Thoracic aorta (tissue), 2 donors: ENCODE results near the gene PPP2R5C. TPM values are rescaled to one million over a fixed set of nuclear protein-coding genes. Genes with fewer than 3 reads are reported as not detected.

ENCODE experiments used
- ATAC-seq: fragments of 150-250 bp; one replicate; pipeline ENCODE4 v1.8.0; 2017; ENCODE audit warnings: low read depth; ENCODE audit not compliant: insufficient number of reproducible peaks, low FRiP score
- DNase-seq: peaks from one replicate; pipeline ENCODE4 v3.0.0-alpha.2; 2020; ENCODE audit warnings: low spot score
- H3K27ac ChIP-seq, 2 donors: fragments of 200-600 bp; sonication (generic); 1 replicate in 1 of 2; 2 replicates in 1 of 2; pipeline ENCODE4 v1.5.1; 2016; ENCODE audit warnings: mild to moderate bottlenecking in 2 of 2, moderate library complexity in 2 of 2
- H3K27me3 ChIP-seq: fragments of 200-600 bp; sonication (generic); replicated peaks from 2 replicates; pipeline ENCODE4 v1.6.0; 2016; ENCODE audit warnings: mild to moderate bottlenecking; ENCODE audit not compliant: insufficient read depth
- H3K36me3 ChIP-seq: fragments of 200-600 bp; sonication (generic); one replicate; pipeline ENCODE4 v1.5.1; 2016
- H3K4me1 ChIP-seq, 2 donors: fragments of 200-600 bp; sonication (generic); 1 replicate in 1 of 2; 2 replicates in 1 of 2; pipeline versions ENCODE4 v1.5.1 to v1.6.0; 2016; ENCODE audit warnings: low read depth in 2 of 2, mild to moderate bottlenecking in 1 of 2; ENCODE audit not compliant: control insufficient read depth in 1 of 2
- H3K4me3 ChIP-seq: fragments of 200-600 bp; sonication (generic); 2 replicates; pipeline ENCODE4 v1.5.1; 2016; ENCODE audit warnings: mild to moderate bottlenecking
- H3K9me3 ChIP-seq: fragments of 200-600 bp; sonication (generic); 2 replicates; pipeline ENCODE4 v1.5.1; 2016
- CTCF ChIP-seq: fragments of 200-600 bp; sonication (generic); IDR thresholded peaks from one replicate; pipeline ENCODE4 v1.5.1; 2019; ENCODE audit warnings: antibody characterized with exemption
- total RNA-seq, 2 donors: library from RNA; depleted of rRNA; stranded (reverse); fragments of >200 nt; gene quantifications; one replicate each; pipeline versions ENCODE4 v1.1.0 to v1.2.3, GENCODE V29; 2016

PPP2R5C gene
- total RNA-seq, 2 donors from 2014 or later: 97.2 to 341 TPM

- ATAC-seq (no peak), DNase-seq (no peak)
- no peaks in the 10 kb centered on the region for H3K9me3 ChIP-seq
- no peak for TF ChIP-seq CTCF
- no peak overlapping the region for H3K4me3 ChIP-seq
- H3K27me3 ChIP-seq: no peaks in the 10 kb centered on the region
- H3K27ac ChIP-seq: no peak overlapping the region
- no peaks in the 10 kb centered on the region for H3K36me3 ChIP-seq
- H3K4me1 ChIP-seq: peaks cover 2 to 13% of the 10 kb centered on the region in 2 donors
These were observed 56.0 kb downstream of the PPP2R5C start for GRCh38 chr14:101817501-101818001.

- H3K27ac ChIP-seq: peak overlapping the region in 1 of 2 donors; percentile 12
- TF ChIP-seq CTCF: no peak
- H3K4me1 ChIP-seq: peaks cover 11 to 19% of the 10 kb centered on the region in 2 donors
These were observed 57.9 kb downstream of the PPP2R5C start for GRCh38 chr14:101819251-101819990.

GRCh38 chr14:101820283-101820798 is 58.8 kb downstream of the PPP2R5C start:
- H3K4me3 ChIP-seq: no peak overlapping the region
- H3K27me3 ChIP-seq: no peaks in the 10 kb centered on the region
- no peak overlapping the region for H3K27ac ChIP-seq
- DNase-seq (no peak), ATAC-seq (no peak)
- no peaks in the 10 kb centered on the region for H3K36me3 ChIP-seq
- TF ChIP-seq CTCF: no peak
- no peaks in the 10 kb centered on the region for H3K9me3 ChIP-seq
- H3K4me1 ChIP-seq: peaks cover 15 to 28% of the 10 kb centered on the region in 2 donors

More at GRCh38 chr14:101819251-101819990, 57.9 kb downstream of the PPP2R5C start:
- DNase-seq (no peak), ATAC-seq (no peak)
- no peak overlapping the region for H3K4me3 ChIP-seq
- H3K27me3 ChIP-seq: no peaks in the 10 kb centered on the region
- no peaks in the 10 kb centered on the region for H3K36me3 ChIP-seq
- H3K9me3 ChIP-seq: no peaks in the 10 kb centered on the region

- H3K27ac ChIP-seq: no peak overlapping the region
- H3K27me3 ChIP-seq: no peaks in the 10 kb centered on the region
- no peak for DNase-seq
- H3K4me1 ChIP-seq: peaks cover 15 to 32% of the 10 kb centered on the region in 2 donors
- TF ChIP-seq CTCF: no peak
- ATAC-seq: no peak
- no peaks in the 10 kb centered on the region for H3K36me3 ChIP-seq
- H3K9me3 ChIP-seq: no peaks in the 10 kb centered on the region
- no peak overlapping the region for H3K4me3 ChIP-seq
These were observed 60.0 kb downstream of the PPP2R5C start for GRCh38 chr14:101821528-101821927.

- TF ChIP-seq CTCF: no peak
- H3K4me3 ChIP-seq: peak overlapping the region; percentile 53
- H3K9me3 ChIP-seq: no peaks in the 10 kb centered on the region
- no peak for DNase-seq
- no peaks in the 10 kb centered on the region for H3K27me3 ChIP-seq
- no peak for ATAC-seq
- H3K27ac ChIP-seq: peak overlapping the region; percentile 11 to 79
- H3K36me3 ChIP-seq: no peaks in the 10 kb centered on the region
- peaks cover 15 to 32% of the 10 kb centered on the region in 2 donors for H3K4me1 ChIP-seq
These were observed 61.6 kb downstream of the PPP2R5C start for GRCh38 chr14:101823066-101823465.
